VCaP (cell line): ENCODE results near the gene OPHN1.

Experiments
- H3K27ac ChIP-seq: fragments of 450-650 bp; 2 replicates; pipeline ENCODE4 v1.5.1; 2017
- TF ChIP-seq, protein P1 (sequence below): fragments of 450-650 bp; conservative IDR thresholded peaks from 2 replicates; pipeline ENCODE4 v1.5.1; 2017; ENCODE audit warnings: mild to moderate bottlenecking, moderate library complexity

The OPHN1 gene

DNA sequence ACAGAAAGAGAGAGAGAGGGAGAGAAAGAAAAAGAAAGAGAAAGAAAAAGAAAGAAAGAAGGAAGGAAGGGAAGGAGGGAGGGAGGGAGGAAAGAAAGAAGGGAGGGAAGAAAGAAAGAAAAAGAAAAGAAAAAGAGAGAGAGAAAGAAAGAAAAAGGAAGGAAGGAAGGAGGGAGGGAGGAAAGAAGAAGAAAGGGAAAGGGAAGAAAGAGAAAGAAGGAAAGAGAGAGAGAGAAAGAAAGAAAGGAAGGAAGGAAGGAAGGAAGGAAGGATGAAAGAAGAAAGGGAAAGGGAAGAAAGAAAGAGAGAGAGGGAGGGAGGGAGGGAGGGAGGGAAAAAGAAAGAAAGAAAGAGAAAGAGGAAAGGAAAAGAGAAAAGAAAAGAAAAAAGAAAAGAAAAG, 10.8 kb downstream of the OPHN1 start:
- TF ChIP-seq, protein P1, sequence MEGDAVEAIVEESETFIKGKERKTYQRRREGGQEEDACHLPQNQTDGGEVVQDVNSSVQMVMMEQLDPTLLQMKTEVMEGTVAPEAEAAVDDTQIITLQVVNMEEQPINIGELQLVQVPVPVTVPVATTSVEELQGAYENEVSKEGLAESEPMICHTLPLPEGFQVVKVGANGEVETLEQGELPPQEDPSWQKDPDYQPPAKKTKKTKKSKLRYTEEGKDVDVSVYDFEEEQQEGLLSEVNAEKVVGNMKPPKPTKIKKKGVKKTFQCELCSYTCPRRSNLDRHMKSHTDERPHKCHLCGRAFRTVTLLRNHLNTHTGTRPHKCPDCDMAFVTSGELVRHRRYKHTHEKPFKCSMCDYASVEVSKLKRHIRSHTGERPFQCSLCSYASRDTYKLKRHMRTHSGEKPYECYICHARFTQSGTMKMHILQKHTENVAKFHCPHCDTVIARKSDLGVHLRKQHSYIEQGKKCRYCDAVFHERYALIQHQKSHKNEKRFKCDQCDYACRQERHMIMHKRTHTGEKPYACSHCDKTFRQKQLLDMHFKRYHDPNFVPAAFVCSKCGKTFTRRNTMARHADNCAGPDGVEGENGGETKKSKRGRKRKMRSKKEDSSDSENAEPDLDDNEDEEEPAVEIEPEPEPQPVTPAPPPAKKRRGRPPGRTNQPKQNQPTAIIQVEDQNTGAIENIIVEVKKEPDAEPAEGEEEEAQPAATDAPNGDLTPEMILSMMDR, result no peak
- no peak overlapping the region for H3K27ac ChIP-seq

DNA sequence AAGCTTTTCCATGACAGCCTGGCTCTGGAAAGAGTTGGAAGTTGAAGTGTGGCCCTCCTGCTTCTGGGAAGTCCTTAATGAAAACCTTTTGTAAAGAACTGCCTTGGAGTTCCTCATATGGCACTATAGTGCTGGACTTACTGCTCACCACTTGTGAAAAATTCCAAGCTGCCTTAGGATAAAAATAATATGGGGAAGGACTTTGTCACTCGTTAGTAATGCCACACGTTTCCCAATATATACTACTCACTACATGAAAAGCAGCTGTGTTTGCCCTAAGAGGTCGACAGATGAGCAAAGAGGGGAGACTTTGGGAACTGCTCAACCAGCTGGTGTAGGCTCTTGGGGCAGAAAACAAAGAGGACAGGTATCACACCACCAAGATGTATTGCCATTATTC, 11.7 kb downstream of the OPHN1 start:
- TF ChIP-seq, protein P1, result no peak

DNA sequence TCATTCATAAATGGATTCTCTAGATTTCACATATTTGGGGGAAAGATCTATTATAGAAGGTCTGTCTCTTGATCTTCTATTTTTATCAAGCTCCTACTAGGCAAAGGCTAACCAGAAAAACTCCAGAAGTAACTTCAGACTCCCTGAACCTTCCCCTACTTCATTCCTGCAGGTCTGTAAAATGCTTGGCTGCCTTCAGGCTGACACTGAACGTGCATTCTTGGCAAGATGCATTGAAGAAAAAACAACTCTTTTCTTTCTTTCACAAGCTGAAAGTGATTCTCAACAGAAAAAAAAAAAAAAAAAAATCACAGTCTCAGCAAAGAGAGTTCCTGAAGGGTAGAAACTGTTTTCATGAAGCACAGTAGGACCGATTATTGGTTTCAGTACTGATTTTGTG, 12.7 kb downstream of the OPHN1 start:
- TF ChIP-seq, protein P1, result no peak
- no peak overlapping the region for H3K27ac ChIP-seq

More for the DNA sequence above, 11.7 kb downstream of the OPHN1 start:
- H3K27ac ChIP-seq, result no peak overlapping the region

DNA sequence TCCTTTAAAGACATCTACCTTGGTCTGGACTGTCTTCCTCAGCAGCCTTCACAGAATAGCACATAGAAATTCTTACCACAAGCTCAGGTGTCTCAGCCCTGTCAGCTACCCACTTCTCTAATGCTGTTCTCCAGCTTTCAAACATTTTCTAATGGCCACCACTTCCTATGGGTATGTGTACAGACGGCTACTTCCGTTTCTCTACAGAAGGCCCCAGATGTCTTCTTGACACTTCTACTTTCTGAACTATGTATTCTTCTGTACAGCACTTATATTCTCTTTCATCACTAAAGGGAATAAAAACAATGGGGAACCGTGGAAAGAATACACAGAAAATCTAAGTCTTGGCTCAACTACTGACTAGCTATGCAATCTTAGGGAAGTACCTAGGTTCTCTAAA, 13.3 kb downstream of the OPHN1 start:
- TF ChIP-seq, protein P1, result no peak
- no peak overlapping the region for H3K27ac ChIP-seq

DNA sequence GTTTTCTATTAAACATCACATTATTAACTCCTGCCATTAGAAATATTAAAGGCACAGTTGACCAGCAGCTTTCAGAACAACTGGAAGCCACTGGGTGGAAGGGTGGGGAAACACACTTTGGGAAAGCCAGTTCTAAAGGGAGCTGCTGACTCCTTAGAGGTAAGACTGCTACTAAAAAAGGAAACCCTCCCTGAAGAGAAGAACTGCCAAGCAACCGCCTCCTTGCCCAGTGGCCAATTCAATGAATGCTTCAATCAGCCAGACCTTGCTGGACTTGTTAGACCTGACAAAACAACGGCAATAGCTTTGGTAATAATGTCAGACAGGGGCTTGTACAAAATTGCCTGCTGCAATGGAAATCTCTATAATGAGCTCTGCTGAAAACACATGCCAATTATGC, 15.6 kb downstream of the OPHN1 start:
- TF ChIP-seq, protein P1, result no peak
- no peak overlapping the region for H3K27ac ChIP-seq

DNA sequence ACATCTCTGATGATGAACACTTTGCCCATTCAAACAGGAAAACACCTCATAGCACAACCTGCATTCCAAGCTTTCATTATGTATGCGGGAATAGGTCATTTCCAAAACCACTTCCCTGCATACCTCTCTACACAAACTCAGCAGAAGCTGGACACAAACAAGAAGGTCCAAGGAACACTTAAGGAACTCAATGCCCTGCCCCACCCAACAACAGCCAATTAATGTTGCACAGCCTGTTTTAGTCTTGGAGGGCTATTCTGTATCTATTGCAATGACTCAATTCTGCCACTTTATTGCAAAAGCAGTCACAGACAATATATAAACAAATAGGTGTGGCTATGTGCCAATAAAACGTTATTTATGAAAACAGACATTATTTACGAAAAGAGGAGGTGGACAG, 16.7 kb downstream of the OPHN1 start:
- H3K27ac ChIP-seq, result no peak overlapping the region
- TF ChIP-seq, protein P1, result no peak

DNA sequence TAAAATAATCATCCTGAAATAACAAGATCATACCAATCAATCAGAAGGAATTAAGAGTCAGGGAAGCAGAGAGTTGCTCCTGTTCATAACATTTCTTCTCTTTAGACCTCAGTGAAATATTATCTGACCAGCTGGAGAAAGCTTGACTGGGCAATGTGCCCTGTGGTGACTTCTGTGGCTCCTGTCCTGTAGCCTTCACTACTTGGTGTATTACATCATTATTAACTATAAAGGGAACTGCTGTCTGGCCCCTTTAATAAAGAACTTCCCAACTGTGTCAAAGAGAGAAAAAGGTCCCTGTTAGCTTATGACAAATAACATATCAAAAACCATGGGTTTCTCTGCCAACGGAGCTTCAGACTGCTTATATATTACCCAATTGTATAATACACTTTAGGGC, 18.0 kb downstream of the OPHN1 start:
- TF ChIP-seq, protein P1, result no peak
- H3K27ac ChIP-seq, result no peak overlapping the region

DNA sequence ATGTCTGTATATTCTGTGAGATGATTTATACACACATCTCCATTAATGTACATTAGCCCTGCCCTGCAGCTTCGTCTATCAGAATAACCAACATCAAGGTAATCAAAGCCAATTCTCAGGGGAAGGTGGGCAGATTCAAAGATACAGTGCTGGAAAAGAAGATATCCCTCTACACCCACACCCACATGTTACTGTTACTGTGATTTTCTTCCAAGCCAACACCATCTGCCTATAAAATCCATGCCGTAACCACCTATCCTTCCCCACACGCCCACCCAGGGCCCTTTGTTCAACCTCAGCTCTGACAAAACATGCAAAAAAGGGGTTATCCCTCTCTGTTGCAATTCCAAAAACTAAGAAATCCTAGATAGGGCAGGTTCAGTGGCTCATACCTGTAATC, 20.0 kb downstream of the OPHN1 start:
- H3K27ac ChIP-seq, result no peak overlapping the region
- TF ChIP-seq, protein P1, result no peak
